Endothelial cell (in vitro differentiated cells): ENCODE data around the gene ATG101. TPM values are rescaled to one million over a fixed set of nuclear protein-coding genes. Genes with fewer than 3 reads are reported as not detected.

ENCODE experiments used
- DNase-seq: peaks from one replicate; pipeline ENCODE4 v3.0.0; 2021; ENCODE audit warnings: low spot score
- H3K27ac Mint-ChIP-seq: one replicate; pipeline ENCODE4 v1.8.0; 2021; ENCODE audit warnings: mixed read lengths, inconsistent platforms; ENCODE audit not compliant: unreplicated experiment
- H3K27me3 Mint-ChIP-seq: one replicate; pipeline ENCODE4 v1.8.0; 2021; ENCODE audit warnings: mild to moderate bottlenecking, moderate library complexity, mixed read lengths, inconsistent platforms; ENCODE audit not compliant: unreplicated experiment
- H3K36me3 Mint-ChIP-seq: one replicate; pipeline ENCODE4 v1.8.0; 2021; ENCODE audit warnings: mild to moderate bottlenecking, low read depth, mixed read lengths, inconsistent platforms; ENCODE audit not compliant: unreplicated experiment
- H3K4me1 Mint-ChIP-seq: one replicate; pipeline ENCODE4 v1.8.0; 2021; ENCODE audit warnings: mild to moderate bottlenecking, mixed read lengths, inconsistent platforms; ENCODE audit not compliant: unreplicated experiment
- H3K4me3 Mint-ChIP-seq: one replicate; pipeline ENCODE4 v1.8.0; 2021; ENCODE audit warnings: mild to moderate bottlenecking, mixed read lengths, inconsistent platforms; ENCODE audit not compliant: unreplicated experiment
- H3K9me3 Mint-ChIP-seq: one replicate; pipeline ENCODE4 v1.8.0; 2021; ENCODE audit warnings: mixed read lengths, inconsistent platforms; ENCODE audit not compliant: unreplicated experiment
- CTCF ChIP-seq: fragments of 200-600 bp; sonication (generic); IDR thresholded peaks from one replicate; pipeline ENCODE4 v1.5.0; 2021; ENCODE audit warnings: antibody characterized with exemption; ENCODE audit not compliant: unreplicated experiment
- total RNA-seq: library from RNA; stranded (reverse); fragmentation: NEBNext Ultra II Directional; extraction: Animal tissue kit (Norgen Biotek cat#: 25700); gene quantifications from one replicate; pipeline ENCODE4 v1.2.1, GENCODE V29; 2021; ENCODE audit not compliant: unreplicated experiment

ATG101 gene
- total RNA-seq, 1 donor from 2014 or later = 30.6 TPM

- no peak for TF ChIP-seq CTCF
- peaks cover 6% of the 10 kb centered on the region for H3K4me1 Mint-ChIP-seq
- no peaks in the 10 kb centered on the region for H3K9me3 Mint-ChIP-seq
- H3K4me3 Mint-ChIP-seq = peak overlapping the region; percentile 23
- peaks cover 16% of the 10 kb centered on the region for H3K27me3 Mint-ChIP-seq
- H3K36me3 Mint-ChIP-seq = peaks cover 4% of the 10 kb centered on the region
- H3K27ac Mint-ChIP-seq = no peak overlapping the region
- no peak for DNase-seq
These were observed 18.4 kb downstream of the ATG101 start for GRCh38 chr12:52087961-52088820.

- peaks cover 6% of the 10 kb centered on the region for H3K4me1 Mint-ChIP-seq
- H3K27ac Mint-ChIP-seq = no peak overlapping the region
- no peak for TF ChIP-seq CTCF
- peaks cover 4% of the 10 kb centered on the region for H3K36me3 Mint-ChIP-seq
- no peaks in the 10 kb centered on the region for H3K9me3 Mint-ChIP-seq
- peaks cover 12% of the 10 kb centered on the region for H3K27me3 Mint-ChIP-seq
- DNase-seq = no peak
- no peak overlapping the region for H3K4me3 Mint-ChIP-seq
These were observed 19.7 kb downstream of the ATG101 start for GRCh38 chr12:52089491-52089890.

- DNase-seq = no peak
- Mint-ChIP-seq H3K9me3 (no peaks in the 10 kb centered on the region), H3K27ac (no peak overlapping the region), H3K27me3 (peaks cover 11% of the 10 kb centered on the region), H3K4me3 (no peak overlapping the region), H3K4me1 (peaks cover 6% of the 10 kb centered on the region), H3K36me3 (peaks cover 4% of the 10 kb centered on the region)
- no peak for TF ChIP-seq CTCF
These were observed 20.5 kb downstream of the ATG101 start for GRCh38 chr12:52090291-52090690.

- H3K36me3 Mint-ChIP-seq = peaks cover 4% of the 10 kb centered on the region
- no peak for DNase-seq
- no peak overlapping the region for H3K4me3 Mint-ChIP-seq
- no peak overlapping the region for H3K27ac Mint-ChIP-seq
- TF ChIP-seq CTCF = no peak
- H3K27me3 Mint-ChIP-seq = peaks cover 11% of the 10 kb centered on the region
- no peaks in the 10 kb centered on the region for H3K9me3 Mint-ChIP-seq
- peaks cover 6% of the 10 kb centered on the region for H3K4me1 Mint-ChIP-seq
These were observed 21.3 kb downstream of the ATG101 start for GRCh38 chr12:52091061-52091460.

- no peak overlapping the region for H3K4me3 Mint-ChIP-seq
- no peaks in the 10 kb centered on the region for H3K9me3 Mint-ChIP-seq
- no peak overlapping the region for H3K27ac Mint-ChIP-seq
- peaks cover 6% of the 10 kb centered on the region for H3K4me1 Mint-ChIP-seq
- TF ChIP-seq CTCF = no peak
- DNase-seq = no peak
- H3K36me3 Mint-ChIP-seq = peaks cover 4% of the 10 kb centered on the region
- H3K27me3 Mint-ChIP-seq = peaks cover 11% of the 10 kb centered on the region
These were observed 22.1 kb downstream of the ATG101 start for GRCh38 chr12:52091869-52092268.
